ENCODE measurements around the gene B3GALNT1.

GRCh38 chr3:161049683-161050248, 55.4 kb downstream of the B3GALNT1 start:
- TF ChIP-seq CTCF (IDR thresholded peaks at IDR 0.05; ENCODE audit: poor library complexity) (no peak), EZH2phosphoT487 (IDR thresholded peaks at IDR 0.05; ENCODE audit: low read depth, severe bottlenecking, unreplicated experiment) (no peak)

Measured in hepatocyte (in vitro differentiated cells).